GM12875 (cell line): ENCODE measurements around the gene AOX1.
"Not testable (repeated sequence)": the region's sequence is repeated elsewhere in the genome, so short reads cannot be mapped to it uniquely, and the experiment has no call there.

Experiments
- H3K4me3 ChIP-seq: one replicate; pipeline ENCODE4 v1.5.1; 2011; ENCODE audit warnings: low read depth, low read length, control low read depth
- CTCF ChIP-seq: IDR thresholded peaks from 2 replicates; pipeline ENCODE4 v1.5.1; 2011; ENCODE audit warnings: low read depth, mild to moderate bottlenecking, control low read depth, inconsistent platforms, low read length, moderate library complexity, borderline replicate concordance; ENCODE audit not compliant: insufficient read depth

AOX1 gene

DNA sequence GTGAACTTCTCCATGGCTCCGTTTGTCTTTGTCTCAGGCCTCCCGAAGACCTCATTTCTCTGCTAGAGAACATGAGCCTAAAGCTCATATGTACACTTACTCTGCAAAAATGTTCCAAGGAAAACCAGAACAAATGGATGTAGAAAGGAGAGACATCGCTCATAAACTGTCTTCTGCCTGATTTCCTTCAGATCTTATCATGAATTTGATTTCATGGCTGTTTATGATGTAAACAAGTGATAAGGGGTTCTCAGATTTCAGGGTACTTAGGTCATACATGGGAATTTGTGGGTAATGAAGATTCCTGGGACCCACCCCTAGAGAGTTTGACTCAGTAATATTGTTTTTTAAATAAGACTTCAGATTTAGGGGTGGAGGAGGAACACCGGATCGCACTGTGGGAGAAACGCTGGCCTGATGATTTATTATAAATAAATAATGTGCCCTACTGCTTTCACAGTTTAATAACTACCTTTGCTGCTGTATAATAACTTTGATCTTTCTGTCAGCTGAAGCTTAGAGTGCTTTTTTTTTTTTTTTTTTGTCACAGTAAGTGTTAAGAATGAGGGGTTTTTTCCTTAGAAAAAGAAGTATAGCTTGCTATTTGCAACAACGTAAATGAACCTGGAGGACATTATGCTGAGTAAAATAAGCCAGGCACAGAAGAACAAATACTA lies 14.9 kb downstream of the AOX1 start:
- no peak overlapping the region for H3K4me3 ChIP-seq
- TF ChIP-seq CTCF = no peak

GRCh38 chr2:200602584-200602983 lies 16.8 kb downstream of the AOX1 start:
- no peak for TF ChIP-seq CTCF
- no peak overlapping the region for H3K4me3 ChIP-seq

GRCh38 chr2:200603972-200604371 lies 18.2 kb downstream of the AOX1 start:
- no peak for TF ChIP-seq CTCF
- H3K4me3 ChIP-seq = no peak overlapping the region

DNA sequence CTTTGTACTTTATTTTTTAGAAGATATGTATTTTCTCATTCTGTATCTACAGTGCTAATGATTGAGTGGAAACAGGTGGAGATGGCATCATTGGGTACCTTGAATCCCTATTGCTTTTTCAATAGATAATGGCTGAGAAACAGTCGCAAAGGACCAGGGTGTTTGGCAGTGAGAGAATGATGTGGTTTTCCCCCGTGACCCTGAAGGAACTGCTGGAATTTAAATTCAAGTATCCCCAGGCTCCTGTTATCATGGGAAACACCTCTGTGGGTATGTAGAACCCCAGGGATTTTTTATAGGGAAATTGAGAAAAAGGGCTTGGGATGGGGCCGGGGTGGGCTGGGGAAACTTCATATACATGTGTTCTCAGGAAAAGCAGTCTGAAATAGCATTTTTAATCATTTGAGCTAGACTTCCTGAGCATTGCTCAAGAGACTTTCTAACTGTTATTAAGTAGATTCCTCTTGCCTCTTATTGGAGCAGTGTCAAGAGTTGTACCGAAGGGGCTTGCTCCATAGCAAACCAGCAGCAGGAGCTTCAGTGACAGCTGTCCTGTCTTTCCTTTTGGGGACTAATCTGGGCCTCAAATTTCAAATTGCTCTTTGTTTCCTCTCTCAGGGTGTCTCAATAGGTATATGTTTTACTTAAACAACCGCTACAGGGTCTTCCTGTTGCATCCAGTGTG lies 18.9 kb downstream of the AOX1 start:
- H3K4me3 ChIP-seq = no peak overlapping the region

DNA sequence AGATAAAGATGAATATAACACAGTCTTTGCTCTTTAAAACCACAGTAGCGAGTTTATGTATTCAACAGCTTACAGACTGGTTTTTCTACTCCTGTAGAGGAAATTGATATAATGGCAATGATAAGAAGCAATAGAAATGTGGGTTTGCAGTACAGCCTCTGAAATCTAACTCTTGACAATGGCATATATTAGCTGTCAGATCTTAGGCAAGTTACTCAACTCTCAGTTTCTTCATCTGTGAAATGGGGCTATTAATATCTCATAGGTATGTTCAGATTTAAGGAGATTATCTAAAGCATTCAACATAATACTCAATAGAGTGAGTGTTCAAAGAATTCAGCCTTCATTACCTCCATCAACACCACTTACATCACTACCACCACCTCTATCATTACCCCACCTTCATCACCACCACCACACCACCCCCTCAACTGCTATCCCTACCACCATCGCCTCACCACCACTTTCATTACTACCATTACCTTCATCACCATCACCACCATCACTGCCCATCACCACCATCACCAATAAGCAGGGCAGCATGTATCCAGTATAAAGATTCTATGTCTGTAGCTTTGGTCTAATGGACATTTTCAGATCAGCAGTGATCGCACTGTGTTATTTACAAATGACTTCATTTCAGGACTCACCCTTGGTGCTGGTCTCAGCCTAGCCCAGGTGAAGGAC lies 22.7 kb downstream of the AOX1 start:
- no peak overlapping the region for H3K4me3 ChIP-seq
- no peak for TF ChIP-seq CTCF

More for the DNA sequence above, 18.9 kb downstream of the AOX1 start:
- TF ChIP-seq CTCF = no peak

DNA sequence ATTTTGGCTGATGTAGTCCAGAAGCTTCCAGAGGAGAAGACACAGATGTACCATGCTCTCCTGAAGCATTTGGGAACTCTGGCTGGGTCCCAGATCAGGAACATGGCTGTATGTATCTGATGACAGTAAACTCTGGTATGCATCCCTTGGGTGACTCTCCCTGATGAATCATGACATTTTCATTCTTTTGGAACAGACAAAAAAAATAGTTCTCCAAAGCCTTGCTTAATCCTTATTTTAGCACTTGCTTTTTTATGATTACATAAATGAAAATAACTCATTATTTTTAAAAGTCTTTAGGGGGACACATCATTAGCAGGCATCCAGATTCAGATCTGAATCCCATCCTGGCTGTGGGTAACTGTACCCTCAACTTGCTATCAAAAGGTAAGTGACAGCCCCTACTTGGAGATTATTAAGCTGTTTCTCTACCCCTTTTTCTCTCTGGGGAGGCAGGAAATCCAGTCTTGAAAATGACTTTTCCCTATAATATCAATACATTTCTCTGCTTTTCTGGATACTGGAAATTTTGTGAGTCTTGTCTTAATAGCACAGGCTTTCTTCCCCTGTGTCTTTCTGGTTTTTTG lies 23.3 kb downstream of the AOX1 start:
- TF ChIP-seq CTCF = no peak
- H3K4me3 ChIP-seq = no peak overlapping the region

DNA sequence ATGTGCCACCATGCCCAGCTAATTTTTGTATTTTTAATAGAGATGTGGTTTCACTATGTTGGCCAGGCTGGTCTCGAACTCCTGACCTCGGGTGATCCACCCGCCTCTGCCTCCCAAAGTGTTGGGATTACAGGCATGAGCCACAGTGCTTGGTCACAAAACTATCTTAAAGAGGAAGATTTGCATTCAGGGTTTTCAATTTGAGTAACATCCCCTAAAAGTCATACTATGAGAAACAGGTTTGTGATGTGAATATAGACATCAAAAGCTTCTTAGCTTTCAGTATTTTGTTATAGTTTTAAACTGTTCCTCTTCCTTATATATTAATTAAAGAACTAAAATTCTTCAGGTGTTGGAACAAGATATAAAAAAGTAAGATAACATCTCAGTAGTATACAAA lies 24.4 kb downstream of the AOX1 start:
- not testable (repeated sequence) for H3K4me3 ChIP-seq
